ENCODE data around the gene MRPL14.

- TF ChIP-seq CTCF (IDR thresholded peaks at IDR 0.05 in 4 of 5, conservative IDR thresholded peaks at IDR 0.05 in 1 of 5) (no peak), POLR2A (IDR thresholded peaks at IDR 0.05) (no peak)
Measured at GRCh38 chr6:44109212-44109611, 18.0 kb downstream of the MRPL14 start.

Data from gastrocnemius medialis (tissue), 4 donors.